H1 (cell line): Measurements from ENCODE around the gene GFRA4. TPM values are rescaled to one million over a fixed set of nuclear protein-coding genes. Genes with fewer than 3 reads are reported as not detected.

Experiments used
- CTCF ChIA-PET: fragments of 300-600 bp; sonication (Branson Sonifier 250); formaldehyde crosslinking; loops from one replicate; lab custom pipeline; 2021; ENCODE audit not compliant: partially characterized antibody; lab: Charles Lee
- POLR2A ChIA-PET: fragments of 300-600 bp; sonication (Branson Sonifier 250); formaldehyde crosslinking; loops from one replicate; lab custom pipeline; 2021; ENCODE audit warnings: inconsistent platforms; ENCODE audit not compliant: partially characterized antibody; lab: Charles Lee
- DNase-seq, 2 experiments: peaks; one replicate each; pipeline versions ENCODE4 v3.0.0 to v3.0.0-alpha.2; 2010 to 2022; ENCODE audit warnings: low spot score in 2 of 2, low read depth in 1 of 2, mixed read lengths in 1 of 2
- FAIRE-seq: peaks from 2 replicates; lab custom pipeline; 2011; peaks lifted over from hg19 to GRCh38; lab: Jason Lieb, UNC
- H2AFZ ChIP-seq: 2 replicates; pipeline ENCODE4 v1.8.1; 2012; ENCODE audit warnings: low read length, inconsistent platforms
- H2AK5ac ChIP-seq: 2 replicates; pipeline ENCODE4 v1.6.1; 2013; ENCODE audit warnings: low read depth, low read length
- H2BK120ac ChIP-seq: replicated peaks from 2 replicates; pipeline ENCODE3; 2013; ENCODE audit warnings: low read depth, low read length, inconsistent platforms
- H2BK12ac ChIP-seq: 2 replicates; pipeline ENCODE4 v1.6.1; 2013; ENCODE audit warnings: low read depth, low read length
- H2BK15ac ChIP-seq: 2 replicates; pipeline ENCODE4 v1.6.1; 2013; ENCODE audit warnings: low read length
- H2BK20ac ChIP-seq: 2 replicates; pipeline ENCODE4 v1.6.1; 2013; ENCODE audit warnings: low read length
- H2BK5ac ChIP-seq: 2 replicates; pipeline ENCODE4 v1.6.1; 2013; ENCODE audit warnings: low read depth, low read length
- H3K14ac ChIP-seq: 2 replicates; pipeline ENCODE4 v1.6.1; 2013; ENCODE audit warnings: inconsistent platforms; ENCODE audit not compliant: insufficient read length
- H3K18ac ChIP-seq: 2 replicates; pipeline ENCODE4 v1.6.1; 2013; ENCODE audit warnings: low read length; ENCODE audit errors: extremely low read depth
- H3K23ac ChIP-seq: 2 replicates; pipeline ENCODE4 v1.6.1; 2013; ENCODE audit warnings: inconsistent platforms; ENCODE audit not compliant: insufficient read length
- H3K23me2 ChIP-seq: 2 replicates; pipeline ENCODE4 v1.6.1; 2013; ENCODE audit warnings: low read depth, low read length
- H3K27ac ChIP-seq: 2 replicates; pipeline ENCODE4 v1.6.1; 2011; ENCODE audit warnings: low read depth, low read length, inconsistent platforms
- H3K27me3 ChIP-seq, 4 experiments: replicated peaks in 1 of 4; 1 replicate in 1 of 4; 2 replicates in 3 of 4; pipeline versions ENCODE4 v1.6.1 to v1.8.1; 2011 to 2013; ENCODE audit warnings: low read length in 3 of 4, mild to moderate bottlenecking in 3 of 4, inconsistent platforms in 2 of 4, mixed read lengths in 2 of 4, moderate library complexity in 1 of 4; ENCODE audit not compliant: control insufficient read depth in 3 of 4, insufficient read depth in 3 of 4; ENCODE audit errors: extremely low read depth in 1 of 4
- H3K36me3 ChIP-seq, 4 experiments: 2 replicates each; pipeline versions ENCODE4 v1.6.1 to v1.8.1; 2011 to 2013; ENCODE audit warnings: mild to moderate bottlenecking in 4 of 4, low read length in 3 of 4, moderate library complexity in 2 of 4, control low read depth in 1 of 4, inconsistent platforms in 1 of 4; ENCODE audit not compliant: insufficient read depth in 4 of 4, control insufficient read depth in 2 of 4
- H3K4ac ChIP-seq: replicated peaks from 2 replicates; pipeline ENCODE3; 2013; ENCODE audit warnings: low read length, low read depth, mixed read lengths, inconsistent platforms; ENCODE audit not compliant: insufficient read length
- H3K4me1 ChIP-seq, 4 experiments: replicated peaks in 1 of 4; 1 replicate in 1 of 4; 2 replicates in 3 of 4; pipeline versions ENCODE4 v1.6.1 to v1.8.1; 2011 to 2013; ENCODE audit warnings: low read length in 3 of 4, inconsistent platforms in 2 of 4, mixed read lengths in 1 of 4; ENCODE audit not compliant: insufficient read depth in 4 of 4, control insufficient read depth in 3 of 4
- H3K4me2 ChIP-seq, 2 experiments: 2 replicates each; pipeline versions ENCODE4 v1.6.1 to v1.8.1; 2011 to 2013; ENCODE audit warnings: low read depth in 2 of 2, low read length in 2 of 2, control low read depth in 1 of 2, inconsistent platforms in 1 of 2, mild to moderate bottlenecking in 1 of 2; ENCODE audit not compliant: insufficient read depth in 1 of 2
- H3K4me3 ChIP-seq, 4 experiments: fragments of 200-600, 300-600 bp in 1 of 4; sonication (generic), shearing (Covaris generic), sonication (Bioruptor Twin) in 1 of 4; 2 replicates each; pipeline versions ENCODE4 v1.5.1 to v1.8.1; 2011 to 2016; ENCODE audit warnings: low read length in 4 of 4, low read depth in 3 of 4, control low read depth in 2 of 4, inconsistent platforms in 2 of 4, mild to moderate bottlenecking in 2 of 4, mixed read lengths in 1 of 4, moderate library complexity in 1 of 4; ENCODE audit not compliant: insufficient read depth in 2 of 4; ENCODE audit errors: extremely low read depth in 1 of 4
- H3K56ac ChIP-seq: replicated peaks from 2 replicates; pipeline ENCODE3; 2013; ENCODE audit warnings: low read depth, mild to moderate bottlenecking, mixed read lengths, low read length, inconsistent platforms; ENCODE audit not compliant: insufficient read length
- H3K79me1 ChIP-seq: 2 replicates; pipeline ENCODE4 v1.6.1; 2013; ENCODE audit warnings: low read depth, low read length, control low read depth
- H3K79me2 ChIP-seq, 2 experiments: 2 replicates each; pipeline versions ENCODE4 v1.6.1 to v1.8.1; 2012 to 2013; ENCODE audit warnings: low read length in 2 of 2, mild to moderate bottlenecking in 2 of 2, inconsistent platforms in 1 of 2; ENCODE audit not compliant: insufficient read depth in 2 of 2, control insufficient read depth in 1 of 2
- H3K9ac ChIP-seq, 4 experiments: replicated peaks in 1 of 4; 1 replicate in 1 of 4; 2 replicates in 3 of 4; pipeline versions ENCODE4 v1.6.1 to v1.8.1; 2011 to 2013; ENCODE audit warnings: low read depth in 3 of 4, low read length in 3 of 4, control low read depth in 2 of 4, mild to moderate bottlenecking in 2 of 4, moderate library complexity in 2 of 4, inconsistent platforms in 1 of 4; ENCODE audit errors: extremely low read depth in 1 of 4
- H3K9me3 ChIP-seq, 2 experiments: 2 replicates each; pipeline versions ENCODE4 v1.6.1 to v1.8.1; 2012 to 2013; ENCODE audit warnings: mild to moderate bottlenecking in 2 of 2, moderate library complexity in 2 of 2, control low read depth in 1 of 2, inconsistent platforms in 1 of 2, low read depth in 1 of 2, low read length in 1 of 2, mixed read lengths in 1 of 2; ENCODE audit not compliant: insufficient read depth in 2 of 2
- H4K20me1 ChIP-seq, 2 experiments: replicated peaks in 1 of 2; 2 replicates each; pipeline versions ENCODE3 to v1.8.1; 2011 to 2013; ENCODE audit warnings: inconsistent platforms in 2 of 2, low read length in 2 of 2, mild to moderate bottlenecking in 1 of 2; ENCODE audit not compliant: insufficient read depth in 2 of 2, control insufficient read depth in 1 of 2
- H4K5ac ChIP-seq: 2 replicates; pipeline ENCODE4 v1.6.1; 2013; ENCODE audit warnings: low read length, low read depth, mixed read lengths, inconsistent platforms; ENCODE audit not compliant: insufficient read length
- H4K8ac ChIP-seq: 2 replicates; pipeline ENCODE4 v1.8.0; 2013; ENCODE audit warnings: mild to moderate bottlenecking, moderate library complexity, low read length, inconsistent platforms; ENCODE audit not compliant: insufficient read depth; ENCODE audit errors: extremely low read depth
- H4K91ac ChIP-seq: replicated peaks from 2 replicates; pipeline ENCODE3; 2013; ENCODE audit warnings: low read length, mixed read lengths, inconsistent platforms; ENCODE audit not compliant: insufficient read length
- CEBPB ChIP-seq: IDR thresholded peaks from 2 replicates; pipeline ENCODE4 v1.6.1; 2012; ENCODE audit warnings: low read depth, low read length
- CHD1 ChIP-seq: IDR thresholded peaks from 2 replicates; pipeline ENCODE4 v1.6.1; 2012; ENCODE audit warnings: low read depth, low read length, improper control_type of control experiment
- RNF2 ChIP-seq: fragments of 200-900, 300-1000 bp; sonication (generic); IDR thresholded peaks from 2 replicates; pipeline ENCODE4 v1.7.1; 2016; ENCODE audit warnings: borderline replicate concordance, low read depth, mild to moderate bottlenecking, antibody characterized with exemption, low read length; ENCODE audit not compliant: poor library complexity, severe bottlenecking; ENCODE audit errors: missing control alignments
- RXRA ChIP-seq: IDR thresholded peaks from 2 replicates; pipeline ENCODE4 v1.6.1; 2011; ENCODE audit warnings: low read depth, mild to moderate bottlenecking, low read length, moderate library complexity; ENCODE audit not compliant: insufficient read depth
- SIN3A ChIP-seq, 2 experiments: IDR thresholded peaks in 1 of 2; conservative IDR thresholded peaks in 1 of 2; 2 replicates each; pipeline ENCODE4 v1.6.1; 2011 to 2012; ENCODE audit warnings: low read length in 2 of 2, improper control_type of control experiment in 1 of 2, low read depth in 1 of 2, mild to moderate bottlenecking in 1 of 2
- SIRT6 ChIP-seq: IDR thresholded peaks from one replicate; pipeline ENCODE4 v1.7.1; 2012; ENCODE audit warnings: low read length, inconsistent platforms
- SP4 ChIP-seq: IDR thresholded peaks from 2 replicates; pipeline ENCODE4 v1.6.1; 2012; ENCODE audit warnings: low read length, inconsistent platforms
- TEAD4 ChIP-seq: IDR thresholded peaks from 2 replicates; pipeline ENCODE4 v1.6.1; 2012; ENCODE audit warnings: low read depth, low read length, inconsistent platforms, mixed read lengths
- WGBS, 2 experiments: shearing (Covaris generic) in 1 of 2; methylation state at CpG; one replicate each; pipeline versions ENCODE4 v1.1.6 to v1.1.7; 2013 to 2015; ENCODE audit warnings: low lambda C conversion rate in 2 of 2, mixed read lengths in 2 of 2, inconsistent platforms in 1 of 2, low coverage in 1 of 2, missing lambda C conversion rate in 1 of 2; ENCODE audit not compliant: insufficient replicate concordance in 2 of 2, insufficient coverage in 1 of 2, insufficient read length in 1 of 2; ENCODE audit errors: extremely low coverage in 1 of 2, missing lambda C conversion rate in 1 of 2; 5-methylcytosine and 5-hydroxymethylcytosine counted together
- polyA plus RNA-seq, 7 experiments: library from polyadenylated mRNA; depleted of rRNA in 3 of 7; stranded (reverse) in 5 of 7; unstranded in 2 of 7; fragments of >200 nt in 5 of 7; fragments of 200-250 nt in 2 of 7; gene quantifications; 1 replicate in 5 of 7; 2 replicates in 1 of 7; 4 replicates in 1 of 7; pipeline versions ENCODE4 v1.2.1 to v1.2.3, GENCODE V29; 2011 to 2013; ENCODE audit warnings: missing spikeins in 2 of 7, mixed read lengths in 2 of 7
- total RNA-seq: library from RNA; stranded (reverse); fragmentation: NEBNext Ultra II Directional; extraction: Animal tissue kit (Norgen Biotek cat#: 25700); gene quantifications from 2 replicates; pipeline ENCODE4 v1.2.1, GENCODE V29; 2021
- TF ChIP-seq, protein P1 (sequence below): IDR thresholded peaks from 2 replicates; pipeline ENCODE4 v1.6.1; 2012; ENCODE audit warnings: inconsistent platforms

GFRA4 gene
- total and polyA plus RNA-seq, 2 of the 8 experiments (the other 6 are each of a cell fraction or from before 2014, with no cell fraction given) = 0.05 TPM; not detected in 1

DNA sequence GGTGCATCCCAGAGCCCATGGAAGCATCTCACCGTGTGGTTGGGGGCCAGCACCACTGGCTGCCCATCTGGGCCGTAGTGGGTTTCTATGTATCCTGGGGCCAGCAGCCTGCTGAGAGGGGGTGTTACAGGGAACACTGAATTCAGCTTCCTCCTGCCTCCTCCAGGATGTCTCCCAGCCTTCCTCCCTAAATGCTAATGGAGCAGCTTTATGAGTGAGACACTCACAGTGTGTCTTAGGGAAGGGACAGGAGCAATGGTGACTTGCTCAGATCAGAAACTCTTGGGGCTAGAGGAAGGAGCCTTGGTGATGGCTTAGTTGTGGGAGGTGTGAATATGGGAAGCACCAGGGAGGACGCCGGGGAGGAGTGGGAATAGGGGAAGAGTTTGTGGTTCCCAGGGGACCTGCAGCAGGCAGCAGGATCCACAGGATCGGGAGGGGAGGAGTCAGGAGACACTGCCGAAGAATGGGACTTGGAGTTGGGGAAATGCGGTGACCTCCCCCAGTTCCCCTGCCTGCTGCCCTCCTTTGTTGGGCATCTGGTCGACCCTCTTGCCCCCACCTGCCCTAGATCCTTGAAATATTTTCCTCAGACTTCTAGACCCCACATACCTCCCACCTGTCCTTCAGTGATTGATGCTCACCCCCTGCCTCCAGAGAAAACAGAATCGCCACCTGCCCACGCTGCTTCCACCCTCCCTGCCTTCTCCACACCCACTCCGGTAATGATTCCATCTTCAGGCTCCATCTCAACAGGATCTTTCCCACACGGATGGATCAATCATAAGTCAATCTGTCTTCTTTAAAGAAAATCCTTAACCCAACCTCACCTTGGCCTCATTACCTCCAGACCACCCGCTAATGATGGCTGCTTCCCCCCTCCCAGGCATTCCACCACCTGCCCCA is 12.0 kb upstream of the GFRA4 start:
- Histone ChIP-seq H4K8ac (no peak overlapping the region), H4K20me1 (peaks cover 0 to 3% of the 10 kb centered on the region in 2 experiments), H4K91ac (no peak overlapping the region), H3K79me2 (no peaks in the 10 kb centered on the region), H3K4me3 (no peak overlapping the region), H3K4me2 (no peak overlapping the region), H3K23me2 (peaks cover 9% of the 10 kb centered on the region; the same call in 1 of the 2 replicates), H3K18ac (no peak overlapping the region), H4K5ac (no peak overlapping the region), H2AFZ (no peak overlapping the region), H3K79me1 (no peaks in the 10 kb centered on the region), H3K9ac (no peak overlapping the region), H3K4me1 (peaks cover 0 to 17% (median 5%) of the 10 kb centered on the region in 4 experiments; a peak in 6 of 7 replicates), H2BK120ac (no peak overlapping the region), H2BK15ac (no peak overlapping the region), H3K14ac (no peak overlapping the region), H2BK12ac (no peak overlapping the region)
- ChIA-PET CTCF (interaction anchor here (0.6 to 45.1 kb wide), 17 partner anchors 8 to 1237 kb away, joined by 3 to 1432 read pairs (median 8); partner anchors contain the start of genes ADAM33, GFRA4 and SIGLEC1), POLR2A (interaction anchor here (0.9 to 1.2 kb wide), 2 partner anchors 14 to 92 kb away, joined by 3 read pairs; partner anchors contain the start of gene ADISSP)
- 83% methylated on average over 12 of the region's 13 CpGs; no CpG with 5 or more reads in 1 of the 2 experiments for WGBS, 2 experiments
- no peak for TF ChIP-seq SIN3A (conservative IDR thresholded peaks at IDR 0.05 in 1 of 2, IDR thresholded peaks at IDR 0.05 in 1 of 2; ENCODE audit: low read depth in 1 of 2, low read length in 2 of 2)
- no peak for TF ChIP-seq SP4
- TF ChIP-seq SIRT6 = no peak
- TF ChIP-seq, protein P1, sequence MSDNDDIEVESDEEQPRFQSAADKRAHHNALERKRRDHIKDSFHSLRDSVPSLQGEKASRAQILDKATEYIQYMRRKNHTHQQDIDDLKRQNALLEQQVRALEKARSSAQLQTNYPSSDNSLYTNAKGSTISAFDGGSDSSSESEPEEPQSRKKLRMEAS = no peak
- no peak for TF ChIP-seq RXRA
- TF ChIP-seq TEAD4 = no peak
- no peak for TF ChIP-seq RNF2
- TF ChIP-seq CEBPB = no peak
- no peak for TF ChIP-seq CHD1
- TF ChIP-seq, all 59 proteins: peak for 0
- H2BK5ac ChIP-seq = no peak overlapping the region
- H3K27ac ChIP-seq = no peak overlapping the region
- no peak overlapping the region for H3K4ac ChIP-seq
- no peak overlapping the region for H2AK5ac ChIP-seq
- DNase-seq (no peak), FAIRE-seq (no peak)
- no peaks in the 10 kb centered on the region for H3K9me3 ChIP-seq
- H2BK20ac ChIP-seq = no peak overlapping the region
- no peak overlapping the region for H3K23ac ChIP-seq
- H3K36me3 ChIP-seq = no peaks in the 10 kb centered on the region
- H3K27me3 ChIP-seq = peaks cover 6 to 25% (median 19%) of the 10 kb centered on the region in 4 experiments; a peak in 6 of 7 replicates
- H3K56ac ChIP-seq = no peak overlapping the region
